Body of pancreas (tissue), 4 donors: ENCODE results near the gene PIK3AP1.

Experiments used
- POLR2A ChIP-seq, 3 donors: fragments of 450-650 bp; IDR thresholded peaks; one replicate each; pipeline ENCODE4 v1.6.1; 2016; ENCODE audit warnings: antibody characterized with exemption in 3 of 3, mild to moderate bottlenecking in 2 of 3
- TF ChIP-seq, protein P1 (sequence below), 7 experiments: fragments of 450-650 bp in 4 of 7; fragments of 200-600 bp in 3 of 7; sonication (generic) in 3 of 7; IDR thresholded peaks; one replicate each; pipeline ENCODE4 v1.5.1; 2016 to 2019; ENCODE audit warnings: antibody characterized with exemption in 7 of 7

GRCh38 chr10:96700374-96701099 lies 19.8 kb downstream of the PIK3AP1 start:
- TF ChIP-seq POLR2A (IDR thresholded peaks at IDR 0.05): no peak
- TF ChIP-seq, protein P1, sequence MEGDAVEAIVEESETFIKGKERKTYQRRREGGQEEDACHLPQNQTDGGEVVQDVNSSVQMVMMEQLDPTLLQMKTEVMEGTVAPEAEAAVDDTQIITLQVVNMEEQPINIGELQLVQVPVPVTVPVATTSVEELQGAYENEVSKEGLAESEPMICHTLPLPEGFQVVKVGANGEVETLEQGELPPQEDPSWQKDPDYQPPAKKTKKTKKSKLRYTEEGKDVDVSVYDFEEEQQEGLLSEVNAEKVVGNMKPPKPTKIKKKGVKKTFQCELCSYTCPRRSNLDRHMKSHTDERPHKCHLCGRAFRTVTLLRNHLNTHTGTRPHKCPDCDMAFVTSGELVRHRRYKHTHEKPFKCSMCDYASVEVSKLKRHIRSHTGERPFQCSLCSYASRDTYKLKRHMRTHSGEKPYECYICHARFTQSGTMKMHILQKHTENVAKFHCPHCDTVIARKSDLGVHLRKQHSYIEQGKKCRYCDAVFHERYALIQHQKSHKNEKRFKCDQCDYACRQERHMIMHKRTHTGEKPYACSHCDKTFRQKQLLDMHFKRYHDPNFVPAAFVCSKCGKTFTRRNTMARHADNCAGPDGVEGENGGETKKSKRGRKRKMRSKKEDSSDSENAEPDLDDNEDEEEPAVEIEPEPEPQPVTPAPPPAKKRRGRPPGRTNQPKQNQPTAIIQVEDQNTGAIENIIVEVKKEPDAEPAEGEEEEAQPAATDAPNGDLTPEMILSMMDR (IDR thresholded peaks at IDR 0.05): no peak
